ENCODE measurements around the gene TMEM50B.
"Not testable (repeated sequence)": the region's sequence is repeated elsewhere in the genome, so short reads cannot be mapped to it uniquely, and the experiment has no call there.

TMEM50B gene

GRCh38 chr21:33461538-33462250, 18.1 kb downstream of the TMEM50B start:
- in situ Hi-C loops (cut with HindIII; ENCODE audit: low pct_unique_long_range_greater_than_20kb, low sequenced_read_pairs) = no loop called here
- no peak for TF ChIP-seq JUND (IDR thresholded peaks at IDR 0.05; ENCODE audit: low read depth)
- no peak for DNase-seq (ENCODE audit: low read depth in 1 of 2, low spot score in 1 of 2)

DNA sequence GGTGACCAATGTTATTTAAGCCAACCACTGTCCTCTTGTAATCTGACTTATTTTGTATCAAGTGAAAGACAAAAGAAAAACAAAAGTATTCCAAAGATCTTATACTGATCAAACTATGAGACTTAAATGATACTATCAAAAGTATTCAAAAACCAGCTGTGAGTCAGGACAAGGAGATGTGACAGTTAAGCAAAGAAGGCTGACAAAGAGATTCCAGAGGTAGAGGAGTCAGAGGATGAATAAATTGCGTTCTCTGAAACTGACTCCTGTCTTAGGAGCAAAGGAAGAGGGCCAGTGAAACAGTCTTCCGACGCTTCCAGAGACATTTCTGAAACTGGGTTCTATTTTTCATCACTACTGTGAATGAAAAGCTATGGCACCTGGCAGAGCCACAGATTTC, 20.9 kb downstream of the TMEM50B start:
- DNase-seq (ENCODE audit: low read depth in 1 of 2, low spot score in 1 of 2) = no peak
- no peak for TF ChIP-seq JUND (IDR thresholded peaks at IDR 0.05; ENCODE audit: low read depth)
- in situ Hi-C loops (cut with HindIII; ENCODE audit: low pct_unique_long_range_greater_than_20kb, low sequenced_read_pairs) = no loop called here

DNA sequence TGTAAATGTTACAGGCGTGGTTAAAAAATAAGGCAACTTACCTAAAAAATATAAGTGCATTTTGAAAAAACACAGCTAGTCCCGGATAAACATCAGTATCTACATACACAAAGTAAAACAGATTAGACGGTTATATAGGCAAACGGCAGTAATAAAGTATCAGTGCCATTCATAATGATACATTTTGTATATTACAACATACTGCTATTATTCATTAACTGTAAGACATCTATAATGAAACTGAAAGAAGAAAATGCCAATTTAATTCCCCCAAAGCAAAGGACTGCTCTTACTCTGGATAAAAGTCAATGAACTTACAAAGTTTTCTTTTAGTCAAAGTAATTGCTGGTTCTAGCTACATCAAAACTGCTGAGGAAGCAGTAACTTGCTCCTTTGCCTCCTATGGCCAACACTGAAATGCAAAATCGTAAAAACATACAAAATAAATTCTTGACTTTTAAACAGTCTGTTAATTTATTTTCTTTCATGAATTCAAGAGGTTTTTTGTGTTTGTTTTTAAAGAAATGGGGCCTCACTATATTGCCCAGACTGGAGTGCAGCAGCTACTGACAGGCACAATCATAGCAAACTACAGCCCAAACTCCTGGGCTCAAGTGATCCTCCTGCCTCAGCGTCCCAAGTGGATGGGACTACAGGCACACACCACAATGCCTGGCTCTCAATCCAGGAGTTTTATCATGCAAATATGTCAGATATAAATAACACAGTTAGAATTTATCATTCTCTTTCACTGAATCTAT, 23.9 kb downstream of the TMEM50B start:
- in situ Hi-C loops (cut with HindIII; ENCODE audit: low pct_unique_long_range_greater_than_20kb, low sequenced_read_pairs) = no loop called here
- TF ChIP-seq JUND (IDR thresholded peaks at IDR 0.05; ENCODE audit: low read depth) = no peak

GRCh38 chr21:33452362-33452761, 27.4 kb downstream of the TMEM50B start:
- in situ Hi-C loops (cut with HindIII; ENCODE audit: low pct_unique_long_range_greater_than_20kb, low sequenced_read_pairs) = no loop called here
- no peak for TF ChIP-seq JUND (IDR thresholded peaks at IDR 0.05; ENCODE audit: low read depth)
- DNase-seq (ENCODE audit: low read depth in 1 of 2, low spot score in 1 of 2) = no peak

More for the DNA sequence above, 23.9 kb downstream of the TMEM50B start:
- DNase-seq (ENCODE audit: low read depth in 1 of 2, low spot score in 1 of 2) = no peak

DNA sequence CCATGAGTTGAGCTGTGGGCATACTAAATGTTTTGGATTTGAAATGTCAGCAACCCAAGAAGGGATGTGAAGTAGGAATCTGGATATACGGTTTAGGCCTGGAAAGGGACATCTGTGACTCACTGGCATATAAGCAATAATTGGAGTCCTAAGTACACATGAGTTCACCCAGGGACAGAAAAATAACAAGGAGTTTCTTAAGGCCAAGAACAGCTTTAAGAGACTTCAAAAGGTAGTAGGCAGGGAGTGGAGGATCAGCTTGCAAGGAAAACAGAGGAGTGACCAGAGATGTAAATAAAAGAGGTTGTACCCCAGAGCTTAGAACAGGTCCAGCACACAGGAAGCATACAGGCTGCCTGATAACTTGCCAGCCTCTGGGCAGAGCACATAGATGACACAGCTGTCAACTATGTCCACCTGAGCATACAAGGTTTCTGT, 28.1 kb downstream of the TMEM50B start:
- no peak for TF ChIP-seq JUND (IDR thresholded peaks at IDR 0.05; ENCODE audit: low read depth)
- DNase-seq (ENCODE audit: low read depth in 1 of 2, low spot score in 1 of 2) = no peak
- in situ Hi-C loops (cut with HindIII; ENCODE audit: low pct_unique_long_range_greater_than_20kb, low sequenced_read_pairs) = no loop called here

DNA sequence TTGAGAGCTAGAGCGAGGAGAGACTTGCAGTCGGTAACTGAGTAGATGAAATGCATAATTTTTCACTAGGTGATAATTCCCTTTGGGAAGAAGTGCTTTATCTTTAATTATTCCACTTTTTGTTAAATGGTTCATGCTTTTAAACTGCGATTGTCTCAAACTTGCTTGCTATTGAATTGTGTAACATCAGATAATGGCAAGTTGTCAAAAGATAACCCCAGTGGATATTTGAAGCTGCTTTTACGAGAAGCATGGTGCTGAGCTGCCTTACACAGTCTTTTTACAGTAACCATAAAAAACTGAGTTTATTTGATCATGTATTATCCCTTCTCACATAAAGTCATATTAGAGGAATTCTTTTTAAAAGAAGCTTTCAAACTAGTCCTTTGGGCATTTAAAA, 30.2 kb downstream of the TMEM50B start:
- in situ Hi-C loops (cut with HindIII; ENCODE audit: low pct_unique_long_range_greater_than_20kb, low sequenced_read_pairs) = no loop called here
- no peak for DNase-seq (ENCODE audit: low read depth in 1 of 2, low spot score in 1 of 2)
- TF ChIP-seq JUND (IDR thresholded peaks at IDR 0.05; ENCODE audit: low read depth) = no peak

DNA sequence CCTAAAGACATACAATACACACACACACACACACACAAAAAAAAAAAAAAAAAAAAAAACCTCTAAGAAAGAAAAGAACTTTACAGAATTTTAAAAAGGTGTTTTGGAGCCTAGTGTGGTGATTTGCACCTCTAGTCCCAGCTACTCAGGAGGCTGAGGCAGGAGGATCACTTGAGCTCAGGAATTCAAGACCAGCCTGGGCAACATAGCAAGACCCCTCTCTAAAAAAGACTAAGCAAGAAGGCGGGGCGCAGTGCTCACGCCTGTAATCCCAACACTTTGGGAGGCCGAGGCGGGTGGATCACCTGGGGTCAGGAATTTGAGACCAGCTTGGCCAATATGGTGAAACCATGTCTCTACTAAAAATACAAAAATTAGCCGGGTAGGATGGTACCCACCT, 33.2 kb downstream of the TMEM50B start:
- in situ Hi-C loops (cut with HindIII; ENCODE audit: low pct_unique_long_range_greater_than_20kb, low sequenced_read_pairs); DNase-seq (ENCODE audit: low read depth in 1 of 2, low spot score in 1 of 2): not testable (repeated sequence)

DNA sequence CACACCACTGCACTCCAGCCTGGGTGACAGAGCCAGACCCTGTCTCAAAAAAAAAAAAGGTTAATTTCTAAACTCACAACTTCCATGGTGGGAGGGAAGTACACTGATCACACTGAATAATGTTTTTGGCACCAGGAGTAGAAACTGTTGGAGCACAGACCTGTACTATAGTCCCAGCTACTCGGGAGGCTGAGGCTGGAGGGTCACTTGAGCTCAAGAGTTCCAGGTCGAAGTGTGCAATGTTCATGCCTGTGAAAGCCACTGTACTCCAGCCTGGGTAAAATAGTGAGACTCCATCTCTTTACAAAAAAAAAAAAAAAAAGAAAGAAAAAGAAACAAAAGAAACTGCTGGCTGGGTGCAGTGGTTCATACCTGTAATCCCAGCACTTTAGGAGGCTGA, 35.3 kb downstream of the TMEM50B start:
- in situ Hi-C loops (cut with HindIII; ENCODE audit: low pct_unique_long_range_greater_than_20kb, low sequenced_read_pairs) = no loop called here
- TF ChIP-seq JUND (IDR thresholded peaks at IDR 0.05; ENCODE audit: low read depth) = no peak
- no peak for DNase-seq (ENCODE audit: low read depth in 1 of 2, low spot score in 1 of 2)

GRCh38 chr21:33443194-33443593, 36.6 kb downstream of the TMEM50B start:
- in situ Hi-C loops (cut with HindIII; ENCODE audit: low pct_unique_long_range_greater_than_20kb, low sequenced_read_pairs) = no loop called here
- no peak for DNase-seq (ENCODE audit: low read depth in 1 of 2, low spot score in 1 of 2)
- TF ChIP-seq JUND (IDR thresholded peaks at IDR 0.05; ENCODE audit: low read depth) = no peak

DNA sequence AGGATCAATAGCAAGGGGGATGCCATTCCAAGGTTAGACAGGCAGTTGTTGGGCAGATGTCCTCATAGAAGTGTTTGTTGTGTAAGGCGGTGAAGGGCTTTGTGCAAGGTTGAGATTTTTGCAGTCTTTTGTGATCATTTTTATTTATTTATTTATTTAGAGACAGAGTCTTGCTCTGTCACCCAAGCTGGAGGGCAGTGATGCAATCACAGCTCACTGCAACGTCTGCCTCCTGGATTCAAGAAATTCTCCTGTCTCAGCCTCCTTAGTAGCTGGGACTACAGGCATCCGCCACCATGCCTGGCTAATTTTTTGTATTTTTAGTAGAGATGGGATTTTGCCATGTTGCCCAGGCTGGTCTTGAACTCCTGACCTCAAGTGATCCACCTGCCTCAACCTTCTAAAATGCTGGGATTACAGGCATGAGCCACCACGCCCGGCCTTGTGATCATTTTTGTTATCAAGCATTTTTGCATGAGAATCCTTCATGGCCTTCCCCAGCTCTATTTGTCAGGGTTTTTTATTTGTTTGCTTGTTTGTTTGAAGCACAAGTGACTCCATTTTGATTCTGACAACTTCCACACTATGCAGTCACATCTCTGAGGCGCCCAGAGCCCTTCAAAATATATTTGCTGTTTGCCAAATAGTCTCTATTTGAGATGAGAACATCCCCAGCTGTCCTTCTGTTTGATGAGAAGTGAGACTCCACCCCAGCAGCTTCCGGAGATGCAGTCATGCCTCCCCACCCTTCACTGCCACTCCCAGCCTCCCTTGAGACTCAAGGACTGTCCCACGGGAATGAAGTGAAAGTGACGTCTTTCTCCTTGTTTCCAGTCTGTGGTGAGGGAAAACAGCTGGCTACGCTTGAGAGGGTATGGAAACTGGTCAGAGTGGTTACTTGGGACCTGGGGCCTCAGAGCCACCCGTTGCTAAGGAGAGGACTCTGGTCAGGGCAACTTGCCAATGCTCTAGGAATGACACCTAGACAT, 38.0 kb downstream of the TMEM50B start:
- DNase-seq (ENCODE audit: low read depth in 1 of 2, low spot score in 1 of 2) = peak in 1 of 2 experiments; percentile 17
- TF ChIP-seq JUND (IDR thresholded peaks at IDR 0.05; ENCODE audit: low read depth) = no peak
- in situ Hi-C loops (cut with HindIII; ENCODE audit: low pct_unique_long_range_greater_than_20kb, low sequenced_read_pairs) = no loop called here

- no peak for DNase-seq (ENCODE audit: low read depth in 1 of 2, low spot score in 1 of 2)
- TF ChIP-seq JUND (IDR thresholded peaks at IDR 0.05; ENCODE audit: low read depth) = no peak
- in situ Hi-C loops (cut with HindIII; ENCODE audit: low pct_unique_long_range_greater_than_20kb, low sequenced_read_pairs) = no loop called here
Observed at GRCh38 chr21:33437140-33437539, 42.6 kb downstream of the TMEM50B start.

- in situ Hi-C loops (cut with HindIII; ENCODE audit: low pct_unique_long_range_greater_than_20kb, low sequenced_read_pairs) = no loop called here
- no peak for TF ChIP-seq JUND (IDR thresholded peaks at IDR 0.05; ENCODE audit: low read depth)
Observed at GRCh38 chr21:33434770-33435360, 44.9 kb downstream of the TMEM50B start.

More at GRCh38 chr21:33434770-33435360, 44.9 kb downstream of the TMEM50B start:
- DNase-seq (ENCODE audit: low read depth in 1 of 2, low spot score in 1 of 2) = no peak

Measured in T47D (cell line).